ENCODE results near the gene METTL23.

GRCh38 chr17:76700617-76701470 lies 25.8 kb upstream of the METTL23 start:
- no peak for TF ChIP-seq CTCF (IDR thresholded peaks at IDR 0.05)
- peak; percentile 81 for TF ChIP-seq POLR2AphosphoS5 (IDR thresholded peaks at IDR 0.05)
